Neuronal stem cell (in vitro differentiated cells): ENCODE results near the gene SS18L1.

Experiments used
- DNase-seq: peaks from one replicate; pipeline ENCODE4 v3.0.0-alpha.2; 2013; ENCODE audit warnings: low spot score
- H2AFZ ChIP-seq: one replicate; pipeline ENCODE4 v1.6.1; 2013; ENCODE audit warnings: mild to moderate bottlenecking, low read length, inconsistent platforms
- H2AK5ac ChIP-seq: 2 replicates; pipeline ENCODE4 v1.6.1; 2013; ENCODE audit warnings: low read depth, mild to moderate bottlenecking, inconsistent platforms, low read length, moderate library complexity, mixed read lengths
- H2BK120ac ChIP-seq: 2 replicates; pipeline ENCODE4 v1.6.1; 2013; ENCODE audit warnings: low read depth, mild to moderate bottlenecking, inconsistent platforms, low read length, moderate library complexity, mixed read lengths
- H2BK12ac ChIP-seq: one replicate; pipeline ENCODE4 v1.6.1; 2013; ENCODE audit warnings: low read length, inconsistent platforms
- H2BK15ac ChIP-seq: 2 replicates; pipeline ENCODE4 v1.6.1; 2013; ENCODE audit warnings: mild to moderate bottlenecking, low read length, inconsistent platforms, mixed read lengths
- H2BK5ac ChIP-seq: one replicate; pipeline ENCODE4 v1.6.1; 2013; ENCODE audit warnings: inconsistent platforms, mild to moderate bottlenecking, low read length, moderate library complexity
- H3K14ac ChIP-seq: one replicate; pipeline ENCODE4 v1.6.1; 2013; ENCODE audit warnings: low read length, inconsistent platforms
- H3K18ac ChIP-seq: 2 replicates; pipeline ENCODE4 v1.6.1; 2013; ENCODE audit warnings: low read length, inconsistent platforms
- H3K23ac ChIP-seq: 2 replicates; pipeline ENCODE4 v1.6.1; 2013; ENCODE audit warnings: low read depth, mild to moderate bottlenecking, mixed read lengths, low read length, inconsistent platforms; ENCODE audit not compliant: poor library complexity
- H3K27ac ChIP-seq: replicated peaks from 3 replicates; pipeline ENCODE4 v1.5.1; 2013; ENCODE audit warnings: low read length, inconsistent platforms
- H3K27me3 ChIP-seq, 3 experiments: 2 replicates each; pipeline ENCODE4 v1.6.1; 2013; ENCODE audit warnings: low read length in 3 of 3, mild to moderate bottlenecking in 2 of 3, inconsistent platforms in 1 of 3, low read depth in 1 of 3, mixed read lengths in 1 of 3, moderate library complexity in 1 of 3; ENCODE audit not compliant: control insufficient read depth in 3 of 3, insufficient read depth in 3 of 3
- H3K36me3 ChIP-seq, 2 donors: replicated peaks in 1 of 2; 2 replicates each; pipeline ENCODE4 v1.6.1; 2013; ENCODE audit warnings: low read length in 2 of 2; ENCODE audit not compliant: control insufficient read depth in 2 of 2, insufficient read depth in 2 of 2
- H3K4ac ChIP-seq: 2 replicates; pipeline ENCODE4 v1.6.1; 2013; ENCODE audit warnings: inconsistent platforms, mild to moderate bottlenecking, low read length, moderate library complexity
- H3K4me1 ChIP-seq, 2 donors: 1 replicate in 1 of 2; 2 replicates in 1 of 2; pipeline ENCODE4 v1.6.1; 2013; ENCODE audit warnings: low read length in 2 of 2, low read depth in 1 of 2; ENCODE audit not compliant: control insufficient read depth in 2 of 2, insufficient read depth in 1 of 2
- H3K4me2 ChIP-seq: one replicate; pipeline ENCODE4 v1.6.1; 2013; ENCODE audit warnings: mild to moderate bottlenecking, low read length, inconsistent platforms; ENCODE audit not compliant: insufficient read depth, poor library complexity, severe bottlenecking
- H3K4me3 ChIP-seq, 2 donors: 2 replicates each; pipeline ENCODE4 v1.5.1; 2013; ENCODE audit warnings: low read length in 2 of 2, mild to moderate bottlenecking in 2 of 2, inconsistent platforms in 1 of 2, moderate library complexity in 1 of 2
- H3K79me1 ChIP-seq: one replicate; pipeline ENCODE4 v1.6.1; 2013; ENCODE audit warnings: low read depth, mild to moderate bottlenecking, inconsistent platforms, low read length, moderate library complexity
- H3K9ac ChIP-seq: one replicate; pipeline ENCODE4 v1.6.1; 2013; ENCODE audit warnings: mild to moderate bottlenecking, low read depth, low read length, inconsistent platforms; ENCODE audit not compliant: poor library complexity
- H3K9me3 ChIP-seq, 2 donors: replicated peaks in 1 of 2; 2 replicates each; pipeline versions ENCODE3 to v1.6.1; 2013; ENCODE audit warnings: low read length in 2 of 2, mild to moderate bottlenecking in 2 of 2, inconsistent platforms in 1 of 2, low read depth in 1 of 2, mixed read lengths in 1 of 2, moderate library complexity in 1 of 2; ENCODE audit not compliant: control insufficient read depth in 2 of 2, insufficient read depth in 1 of 2
- H4K8ac ChIP-seq: one replicate; pipeline ENCODE4 v1.6.1; 2013; ENCODE audit warnings: low read depth, mild to moderate bottlenecking, inconsistent platforms, low read length, moderate library complexity
- H4K91ac ChIP-seq: one replicate; pipeline ENCODE4 v1.6.1; 2013; ENCODE audit warnings: low read length, low read depth, mild to moderate bottlenecking, inconsistent platforms; ENCODE audit not compliant: poor library complexity
- WGBS, 2 donors: extraction: QIAGEN DNeasy Blood & Tissue Kit; methylation state at CpG; one replicate each; pipeline ENCODE4 v1.1.7; 2013; ENCODE audit warnings: missing lambda C conversion rate in 2 of 2, mixed read lengths in 1 of 2; ENCODE audit not compliant: insufficient read length in 2 of 2, insufficient replicate concordance in 1 of 2; ENCODE audit errors: extremely low coverage in 2 of 2; 5-methylcytosine and 5-hydroxymethylcytosine counted together

SS18L1 gene

DNA sequence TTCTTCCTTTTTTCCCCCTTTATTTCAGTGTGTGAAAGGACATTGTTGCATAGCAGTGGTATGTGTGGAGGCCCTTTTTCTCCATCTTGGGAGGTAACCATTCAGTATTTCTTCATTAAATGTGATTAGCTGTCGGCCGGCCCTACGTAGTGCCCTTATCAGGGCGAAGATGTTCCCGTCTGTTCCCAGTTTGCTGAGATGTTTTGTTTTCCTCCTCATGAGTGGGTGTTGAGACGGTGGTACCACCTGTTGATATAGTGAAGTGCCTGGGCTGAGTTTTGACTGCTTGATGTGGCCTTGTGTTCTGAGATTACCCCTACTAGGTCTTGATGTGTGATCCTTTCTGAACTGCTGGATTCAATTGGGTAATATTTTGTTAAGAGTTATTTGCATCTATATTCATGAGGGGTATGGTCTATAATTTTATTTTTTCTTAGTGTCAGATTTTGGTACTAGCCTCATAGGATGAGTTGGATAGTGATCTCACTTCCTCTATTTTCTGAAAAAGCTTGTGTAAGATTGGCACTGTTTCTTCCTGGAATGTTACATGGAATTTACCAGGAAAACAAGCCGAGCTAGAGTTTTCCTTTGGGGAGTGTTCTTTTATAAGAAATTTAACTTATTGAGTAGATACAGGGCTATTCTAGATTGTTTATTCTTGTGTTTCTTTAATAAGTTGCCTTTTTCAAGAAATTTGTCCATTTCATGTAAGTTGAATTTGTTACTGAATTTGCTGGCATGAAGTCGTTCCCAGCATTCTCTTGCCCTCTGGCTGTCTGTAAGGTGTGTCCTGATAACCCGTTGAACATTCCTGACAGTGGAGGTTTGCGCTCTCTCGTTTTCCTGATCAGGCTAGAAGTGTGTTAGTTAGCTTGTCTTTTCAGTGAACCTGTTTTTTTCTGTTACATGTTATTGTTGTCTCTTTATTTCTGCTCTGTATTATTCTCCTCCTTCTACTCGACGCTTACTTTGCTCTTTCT is 43.6 kb downstream of the SS18L1 start:
- no CpG with 5 or more reads among the region's 13 CpGs for WGBS, 2 donors
- Histone ChIP-seq H3K27me3 (no peaks in the 10 kb centered on the region), H3K79me1 (peaks cover 10% of the 10 kb centered on the region), H4K8ac (no peak overlapping the region), H3K4me1 (peaks cover 3 to 5% of the 10 kb centered on the region in 2 donors), H4K91ac (no peak overlapping the region), H3K9me3 (no peaks in the 10 kb centered on the region), H3K27ac (no peak overlapping the region), H3K18ac (no peak overlapping the region), H3K9ac (no peak overlapping the region), H2BK120ac (no peak overlapping the region), H3K36me3 (peaks cover 2 to 22% of the 10 kb centered on the region in 2 donors), H3K4me3 (no peak overlapping the region), H2BK12ac (no peak overlapping the region), H3K4ac (no peak overlapping the region), H2AFZ (no peak overlapping the region), H3K14ac (no peak overlapping the region), H2BK5ac (no peak overlapping the region), H3K4me2 (no peak overlapping the region), H2BK15ac (no peak overlapping the region), H3K23ac (no peak overlapping the region), H2AK5ac (no peak overlapping the region)
- DNase-seq, result no peak

DNA sequence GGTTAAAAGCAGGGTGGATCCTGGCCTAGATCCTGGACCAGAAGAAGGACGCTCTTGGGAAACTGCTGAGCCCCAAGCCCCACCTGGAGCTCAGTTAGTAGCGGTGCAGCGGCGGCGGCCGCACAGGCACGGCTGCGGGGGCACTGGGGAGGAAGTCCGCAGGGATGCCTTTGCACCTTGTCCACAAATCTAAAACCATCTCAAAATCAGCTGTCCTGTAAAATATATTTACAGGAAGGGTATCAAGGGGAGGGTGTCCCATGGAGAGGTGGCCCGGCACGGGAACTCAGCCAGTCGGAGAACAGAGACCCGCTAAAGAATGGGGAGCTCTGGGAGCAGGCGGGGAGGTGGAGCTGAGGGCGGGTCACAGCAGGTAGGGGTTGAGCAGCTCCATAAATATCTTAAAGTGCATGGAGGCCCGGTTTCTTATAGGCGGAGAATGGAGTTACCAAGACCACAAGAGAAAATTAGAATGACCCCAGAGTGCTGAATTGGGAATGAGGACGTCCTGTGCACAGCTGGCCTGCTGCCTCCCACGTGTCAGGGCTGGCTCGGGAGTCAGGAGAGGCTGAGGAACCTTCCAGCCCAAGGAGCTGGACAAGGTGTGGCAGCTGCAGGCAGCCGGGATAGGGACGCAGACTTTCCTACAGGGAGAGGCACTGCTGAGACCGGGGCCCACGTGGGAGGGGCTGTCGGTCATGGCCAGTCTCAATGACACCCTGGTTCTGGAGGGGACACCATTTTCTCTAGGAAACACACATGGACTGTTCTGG is 47.3 kb downstream of the SS18L1 start:
- no CpG with 5 or more reads among the region's 25 CpGs for WGBS, 2 donors

DNA sequence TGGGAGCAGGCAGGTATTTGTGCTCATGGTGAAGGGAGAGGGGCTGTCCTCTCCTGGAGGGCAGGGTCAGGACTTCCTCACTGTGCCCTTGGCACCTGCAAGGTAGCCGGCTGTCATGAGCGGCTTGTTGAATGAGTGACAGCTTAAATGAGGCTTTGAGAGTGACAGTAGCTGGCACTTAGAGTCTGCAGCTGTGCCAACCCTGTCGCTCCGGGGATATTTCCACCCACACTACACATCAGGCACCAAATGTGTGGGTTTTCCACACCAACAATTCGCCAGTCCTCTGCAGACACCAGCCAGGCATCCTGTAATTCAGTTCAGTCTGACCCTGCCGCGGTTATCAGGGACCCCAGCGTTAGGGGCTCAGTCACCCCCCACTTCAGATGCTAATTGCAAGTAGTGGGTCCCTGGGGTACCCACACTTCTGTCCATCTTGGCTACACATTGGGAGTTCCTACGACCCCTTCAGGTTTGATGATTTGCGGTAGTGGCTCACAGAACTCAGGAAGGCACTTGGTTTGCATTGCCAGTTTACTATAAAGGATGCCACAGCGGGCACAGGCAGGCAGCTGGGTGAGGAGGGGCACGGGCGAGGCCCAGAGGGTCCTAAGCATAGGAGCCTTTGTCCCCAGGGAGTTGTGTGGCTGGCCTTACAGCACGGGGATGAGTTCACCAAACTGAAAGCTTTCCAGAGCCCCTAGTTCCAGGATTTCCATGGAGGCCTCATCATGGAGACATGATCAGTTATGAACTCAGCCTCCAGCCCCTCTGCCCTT is 48.4 kb downstream of the SS18L1 start:
- no peak overlapping the region for H2AK5ac ChIP-seq
- no peak overlapping the region for H3K14ac ChIP-seq
- no peak overlapping the region for H4K91ac ChIP-seq
- H3K4me2 ChIP-seq, result no peak overlapping the region
- no peak overlapping the region for H2BK120ac ChIP-seq
- no peak overlapping the region for H3K18ac ChIP-seq
- H2BK15ac ChIP-seq, result no peak overlapping the region
- H2BK5ac ChIP-seq, result peak overlapping the region; percentile 0
- peaks cover 10 to 50% of the 10 kb centered on the region in 2 donors for H3K36me3 ChIP-seq
- WGBS, 2 donors, result no CpG with 5 or more reads among the region's 14 CpGs
- DNase-seq, result no peak
- peak overlapping the region in 1 of 2 donors; percentile 46 for H3K4me3 ChIP-seq
- peaks cover 10% of the 10 kb centered on the region for H3K79me1 ChIP-seq
- no peak overlapping the region for H2BK12ac ChIP-seq
- H3K4me1 ChIP-seq, result no peaks in the 10 kb centered on the region
- H4K8ac ChIP-seq, result no peak overlapping the region
- H3K9me3 ChIP-seq, result no peaks in the 10 kb centered on the region
- no peak overlapping the region for H3K23ac ChIP-seq
- no peaks in the 10 kb centered on the region for H3K27me3 ChIP-seq
- no peak overlapping the region for H2AFZ ChIP-seq
- H3K27ac ChIP-seq, result no peak overlapping the region
- H3K4ac ChIP-seq, result no peak overlapping the region
- no peak overlapping the region for H3K9ac ChIP-seq

More for the DNA sequence above, 47.3 kb downstream of the SS18L1 start:
- H3K79me1 ChIP-seq, result peaks cover 10% of the 10 kb centered on the region
- H2BK5ac ChIP-seq, result peak overlapping the region; percentile 0
- H2AFZ ChIP-seq, result no peak overlapping the region
- H3K4me3 ChIP-seq, result peak overlapping the region in 1 of 2 donors; percentile 16
- peak overlapping the region; percentile 50 for H3K9ac ChIP-seq
- H3K4ac ChIP-seq, result no peak overlapping the region
- no peaks in the 10 kb centered on the region for H3K27me3 ChIP-seq
- no peak overlapping the region for H2BK120ac ChIP-seq
- no peak overlapping the region for H2AK5ac ChIP-seq
- no peak overlapping the region for H3K14ac ChIP-seq
- no peaks in the 10 kb centered on the region for H3K9me3 ChIP-seq
- H3K23ac ChIP-seq, result peak overlapping the region; percentile 71
- H3K27ac ChIP-seq, result no peak overlapping the region
- H3K4me2 ChIP-seq, result no peak overlapping the region
- H2BK12ac ChIP-seq, result no peak overlapping the region
- no peak overlapping the region for H2BK15ac ChIP-seq
- peaks cover 10 to 43% of the 10 kb centered on the region in 2 donors for H3K36me3 ChIP-seq
- DNase-seq, result no peak
- H4K91ac ChIP-seq, result no peak overlapping the region
- H3K18ac ChIP-seq, result no peak overlapping the region
- no peaks in the 10 kb centered on the region for H3K4me1 ChIP-seq
- H4K8ac ChIP-seq, result no peak overlapping the region
